Medulla oblongata (tissue), 1 donor: Measurements from ENCODE around the gene RAB3GAP2.
"Not testable (repeated sequence)": the region's sequence is repeated elsewhere in the genome, so short reads cannot be mapped to it uniquely, and the experiment has no call there.

Source experiments
- DNase-seq: peaks from one replicate; pipeline ENCODE4 v3.0.0-alpha.2; 2015; ENCODE audit errors: extremely low spot score

Gene RAB3GAP2

GRCh38 chr1:220149742-220150141, 122.5 kb downstream of the RAB3GAP2 start:
- DNase-seq = no peak

- DNase-seq = no peak
These were observed 128.2 kb downstream of the RAB3GAP2 start for GRCh38 chr1:220144051-220144450.

- no peak for DNase-seq
These were observed 132.3 kb downstream of the RAB3GAP2 start for GRCh38 chr1:220139966-220140365.

GRCh38 chr1:220137019-220137786, 135.1 kb downstream of the RAB3GAP2 start:
- DNase-seq = no peak

GRCh38 chr1:220135755-220136154, 136.5 kb downstream of the RAB3GAP2 start:
- no peak for DNase-seq

GRCh38 chr1:220129479-220130210, 142.6 kb downstream of the RAB3GAP2 start:
- no peak for DNase-seq

GRCh38 chr1:220127076-220127475, 145.2 kb downstream of the RAB3GAP2 start:
- no peak for DNase-seq

- no peak for DNase-seq
These were observed 147.7 kb downstream of the RAB3GAP2 start for GRCh38 chr1:220124542-220124941.

GRCh38 chr1:220123889-220124288, 148.4 kb downstream of the RAB3GAP2 start:
- no peak for DNase-seq

- no peak for DNase-seq
These were observed 149.2 kb downstream of the RAB3GAP2 start for GRCh38 chr1:220123066-220123465.

GRCh38 chr1:220121791-220122530, 150.3 kb downstream of the RAB3GAP2 start:
- no peak for DNase-seq

GRCh38 chr1:220119043-220119512, 153.2 kb downstream of the RAB3GAP2 start:
- no peak for DNase-seq

GRCh38 chr1:220113136-220113695, 159.0 kb downstream of the RAB3GAP2 start:
- no peak for DNase-seq

GRCh38 chr1:220112600-220112999, 159.7 kb downstream of the RAB3GAP2 start:
- not testable (repeated sequence) for DNase-seq

- not testable (repeated sequence) for DNase-seq
These were observed 161.8 kb downstream of the RAB3GAP2 start for GRCh38 chr1:220110473-220110872.

- no peak for DNase-seq
These were observed 172.4 kb downstream of the RAB3GAP2 start for GRCh38 chr1:220099826-220100225.
